GM18867 (cell line): ENCODE data around the gene HECTD1.

ENCODE experiments used
- ATAC-seq: cut with Tn5 transposase; IDR thresholded peaks from one replicate; pipeline ENCODE4 v1.9.1; 2021; ENCODE audit warnings: mild to moderate bottlenecking, moderate library complexity; ENCODE audit not compliant: unreplicated experiment

Gene HECTD1

DNA sequence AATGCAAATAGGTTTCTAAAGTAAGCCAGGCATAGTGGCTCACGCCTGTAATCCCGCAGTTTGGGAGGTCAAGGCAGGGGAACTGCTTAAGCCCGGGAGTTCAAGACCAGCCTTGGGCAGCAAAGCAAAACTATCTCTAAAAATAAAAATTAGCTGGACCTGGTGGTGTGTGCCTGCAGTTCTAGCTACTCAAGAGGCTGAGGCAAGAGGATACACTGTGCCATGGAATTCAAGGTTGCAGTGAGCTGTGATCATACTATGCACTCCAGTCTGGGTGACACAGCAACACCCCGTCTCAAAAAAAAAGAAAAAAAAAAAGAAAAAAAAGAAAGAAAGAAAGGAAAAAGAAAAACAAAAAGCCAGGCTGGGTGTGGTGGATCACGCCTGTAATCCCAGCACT lies 46.3 kb downstream of the HECTD1 start:
- ATAC-seq, result no peak

DNA sequence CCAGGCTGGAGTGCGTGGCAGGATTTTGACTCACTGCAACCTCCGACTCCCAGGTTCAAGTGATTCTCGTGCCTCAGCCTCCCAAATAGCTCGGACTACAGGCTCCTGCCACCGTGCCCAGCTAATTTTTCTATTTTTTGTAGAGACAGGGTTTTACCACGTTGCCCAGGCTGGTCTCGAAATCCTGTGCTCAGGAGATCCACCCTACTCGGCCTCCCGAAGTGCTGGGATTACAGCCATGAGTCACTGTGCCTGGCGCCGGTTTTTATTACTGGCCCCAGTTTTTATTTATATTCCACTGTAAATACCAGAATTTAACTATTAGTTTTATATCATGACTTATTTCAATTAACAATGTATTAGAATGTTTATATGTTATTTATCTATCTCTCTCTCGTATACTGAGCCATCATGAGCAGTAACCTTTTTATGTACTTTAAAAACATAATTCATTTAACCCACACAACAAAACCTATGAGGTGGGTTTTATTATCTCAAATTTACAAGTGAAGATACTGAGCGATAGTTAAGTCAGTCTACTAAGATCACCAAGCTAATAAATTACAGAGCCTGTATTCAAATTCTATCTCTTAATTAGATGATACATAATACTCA lies 47.8 kb downstream of the HECTD1 start:
- no peak for ATAC-seq

DNA sequence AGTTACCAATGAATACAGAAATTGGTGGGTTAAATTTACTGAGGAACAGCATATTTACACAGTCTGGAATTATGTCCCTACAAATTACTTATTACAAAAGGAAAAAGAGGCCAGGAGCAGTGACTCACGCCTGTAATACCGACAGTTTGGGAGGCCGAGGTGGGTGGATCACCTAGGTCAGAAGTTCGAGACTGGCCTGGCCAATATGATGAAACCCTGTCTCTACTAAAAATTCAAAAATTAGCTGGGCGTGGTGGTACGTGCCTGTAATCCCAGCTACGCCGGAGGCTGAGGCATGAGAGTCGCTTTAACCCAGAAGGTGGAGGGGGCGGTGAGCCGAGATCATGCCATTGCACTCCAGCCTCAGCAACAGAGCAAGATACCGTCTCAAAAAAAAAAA lies 52.6 kb downstream of the HECTD1 start:
- ATAC-seq, result no peak

DNA sequence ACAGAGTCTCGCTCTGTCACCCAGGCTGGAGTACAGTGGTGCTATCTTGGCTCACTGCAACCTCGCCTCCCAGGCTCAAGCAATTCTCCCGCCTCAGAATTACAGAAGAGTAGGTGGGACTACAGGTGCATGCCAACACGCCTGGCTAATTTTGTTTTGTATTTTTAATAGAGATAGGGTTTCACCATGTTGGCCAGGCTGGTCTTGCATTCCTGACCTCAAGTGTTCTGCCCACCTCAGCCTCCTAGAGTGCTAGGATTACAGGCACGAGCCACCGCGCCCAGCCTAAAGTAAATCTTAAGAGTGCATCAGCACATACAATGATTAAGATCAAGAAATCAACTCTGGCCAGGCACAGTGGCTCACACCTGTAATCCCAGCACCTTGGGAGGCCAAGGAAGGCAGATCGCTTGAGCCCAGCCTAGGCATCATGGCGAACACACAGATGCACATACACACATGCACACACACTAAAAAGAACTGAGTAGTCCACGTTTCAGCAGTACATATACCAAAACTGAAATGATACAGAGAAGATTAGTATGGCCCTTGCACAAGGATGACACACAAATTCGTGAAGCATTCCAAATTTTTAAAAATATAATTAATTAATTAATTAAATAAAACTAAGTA lies 65.0 kb downstream of the HECTD1 start:
- no peak for ATAC-seq

DNA sequence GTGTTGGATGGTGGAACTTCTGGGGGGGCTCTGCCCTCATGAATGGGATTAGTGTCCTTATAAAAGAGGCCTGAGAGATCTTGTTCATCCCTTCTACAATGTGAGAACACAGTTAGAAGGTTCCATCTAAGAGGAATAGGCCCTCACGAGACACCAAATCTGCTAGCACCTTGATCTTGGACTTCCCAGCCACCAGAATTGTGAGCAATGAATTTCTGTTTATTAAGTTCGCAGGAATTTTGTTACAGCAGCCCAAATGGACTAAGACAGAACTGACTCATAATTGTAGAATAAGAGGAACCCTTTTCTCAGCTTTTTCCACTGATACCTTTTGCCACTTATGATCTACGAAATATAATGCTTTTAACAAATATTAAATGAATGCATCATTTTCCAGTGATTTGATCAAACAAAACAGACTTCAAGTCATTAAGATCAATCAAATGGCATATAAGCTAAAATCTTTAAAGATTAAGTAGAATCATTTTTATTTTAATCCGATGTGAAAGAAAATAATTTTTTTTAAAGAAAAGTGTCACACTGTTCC lies 68.2 kb downstream of the HECTD1 start:
- ATAC-seq, result no peak

DNA sequence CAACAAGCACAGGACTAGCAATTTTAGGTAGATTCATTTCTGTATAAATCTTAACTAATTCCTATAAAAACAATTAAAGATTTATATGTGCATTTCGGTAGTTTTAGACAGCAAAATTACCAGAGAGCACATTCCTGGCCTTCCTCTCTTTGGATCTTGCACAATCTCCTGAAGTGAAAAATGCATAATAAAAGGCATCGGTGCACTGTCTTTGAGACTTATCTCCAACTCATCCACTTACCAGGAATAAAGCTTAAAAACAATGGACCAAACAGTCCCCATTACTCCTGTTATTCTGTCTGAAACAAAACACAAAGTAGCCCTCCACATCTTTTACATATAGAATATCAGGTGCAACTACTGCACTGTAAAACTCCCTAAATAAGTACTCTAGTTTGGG lies 69.3 kb downstream of the HECTD1 start:
- ATAC-seq, result no peak

DNA sequence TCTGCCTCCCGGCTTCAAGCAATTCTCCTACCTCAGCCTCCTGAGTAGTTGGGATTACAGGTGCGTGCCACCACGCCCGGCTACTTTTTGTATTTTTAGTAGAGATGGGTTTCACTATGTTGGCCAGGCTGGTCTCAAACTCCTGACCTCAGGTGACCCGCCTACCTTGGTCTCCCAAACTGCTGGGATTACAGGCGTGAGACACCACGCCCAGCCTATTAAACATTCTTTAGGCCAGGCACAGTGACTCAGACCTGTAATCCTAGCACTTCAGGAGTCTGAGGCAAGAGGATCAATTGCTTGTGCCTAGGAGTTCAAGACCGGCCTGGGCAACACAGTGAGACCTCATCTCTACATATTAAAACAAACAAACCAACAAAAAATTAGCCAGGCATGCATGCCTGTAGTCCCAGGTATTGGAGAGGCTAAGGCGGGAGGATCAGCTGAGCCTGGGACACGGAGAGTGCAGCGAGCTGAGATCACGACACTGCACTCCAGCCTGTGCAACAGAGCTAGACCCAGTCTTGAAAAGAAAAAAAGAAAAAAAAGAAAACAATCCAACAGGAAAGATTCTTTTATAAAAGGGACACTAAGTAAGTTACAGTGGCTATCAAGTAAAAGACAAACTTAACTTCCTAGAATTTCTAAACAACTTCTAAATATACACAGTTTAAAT lies 70.2 kb downstream of the HECTD1 start:
- no peak for ATAC-seq

DNA sequence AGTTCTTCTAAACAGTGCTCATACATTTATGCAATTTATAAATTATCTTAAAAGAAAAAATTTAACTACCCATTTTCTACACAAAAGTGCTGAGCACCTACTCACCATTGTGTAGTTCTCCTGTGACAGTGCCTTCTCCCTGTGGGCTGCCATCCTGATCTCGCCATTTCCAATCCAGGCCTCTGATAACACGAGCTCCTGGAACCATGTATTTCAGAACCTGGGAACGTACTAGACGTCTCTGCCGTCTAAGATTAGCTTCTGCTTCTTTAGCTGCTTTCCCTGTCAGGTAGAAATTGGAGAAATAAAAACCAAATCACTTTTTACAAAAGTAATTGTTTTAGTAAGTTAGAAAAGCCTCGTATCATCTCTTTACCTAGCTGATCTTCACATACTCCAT lies 74.5 kb downstream of the HECTD1 start:
- ATAC-seq, result no peak

DNA sequence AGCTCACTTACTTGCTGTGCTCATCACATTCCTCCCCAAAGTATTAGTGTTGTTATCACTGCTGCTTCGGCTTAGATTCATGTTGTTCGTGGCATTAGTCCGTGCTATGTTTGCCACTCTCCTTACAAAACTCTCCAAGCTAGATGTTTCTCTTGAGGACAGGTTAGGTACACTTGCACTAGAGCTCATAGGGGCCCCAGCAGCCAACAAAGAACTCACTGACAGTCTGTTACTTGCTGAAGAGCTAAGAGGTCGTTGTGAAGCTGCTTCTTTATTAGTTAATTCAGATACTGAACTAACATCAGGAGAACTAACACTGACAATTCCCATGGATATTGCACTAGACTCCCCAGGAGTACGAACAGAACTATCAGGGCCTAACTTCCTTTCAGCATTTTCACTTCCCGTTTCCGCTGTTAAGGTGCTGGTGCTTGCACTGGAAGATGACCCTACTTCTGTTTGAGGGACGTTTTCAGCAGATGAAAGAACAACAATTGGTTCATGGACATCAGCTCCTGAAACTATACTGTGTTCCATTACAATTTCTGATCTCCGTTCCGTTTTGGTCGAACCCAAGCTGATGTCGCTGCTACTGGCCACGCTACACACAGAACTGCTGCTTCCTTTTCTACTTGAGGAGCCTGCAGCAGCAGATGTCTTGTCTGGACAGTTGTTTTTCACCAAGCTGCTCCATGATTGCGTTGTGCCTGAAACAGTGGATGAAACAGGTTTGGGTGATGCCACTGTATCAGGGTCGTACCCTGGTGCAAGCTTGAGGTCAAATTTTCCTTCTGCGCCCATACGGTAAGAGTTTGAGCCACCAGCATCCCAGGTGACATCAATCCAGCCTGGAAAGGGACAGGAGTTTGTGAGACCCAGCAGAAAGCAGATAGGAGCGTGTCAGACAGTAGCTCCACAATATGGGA lies 78.7 kb downstream of the HECTD1 start:
- no peak for ATAC-seq

DNA sequence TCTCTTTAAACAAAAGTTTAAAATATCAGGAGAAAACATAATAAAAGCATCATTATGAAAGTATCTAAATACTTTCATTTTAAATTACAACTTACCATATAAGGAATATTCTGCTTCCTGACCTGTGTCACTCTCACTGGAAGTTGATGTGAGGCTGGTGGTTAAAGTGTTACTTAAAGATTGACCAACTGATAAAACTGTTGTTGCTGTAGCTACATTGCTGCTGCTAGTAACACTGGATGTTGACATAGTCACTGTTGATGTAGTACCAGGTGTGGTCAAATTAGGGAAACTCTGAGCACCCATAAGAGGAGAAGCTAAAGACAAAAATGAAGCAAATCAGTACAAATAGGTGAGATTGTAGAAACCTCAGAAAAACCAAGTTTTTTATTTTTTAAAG lies 79.9 kb downstream of the HECTD1 start:
- ATAC-seq, result peak; percentile 89

DNA sequence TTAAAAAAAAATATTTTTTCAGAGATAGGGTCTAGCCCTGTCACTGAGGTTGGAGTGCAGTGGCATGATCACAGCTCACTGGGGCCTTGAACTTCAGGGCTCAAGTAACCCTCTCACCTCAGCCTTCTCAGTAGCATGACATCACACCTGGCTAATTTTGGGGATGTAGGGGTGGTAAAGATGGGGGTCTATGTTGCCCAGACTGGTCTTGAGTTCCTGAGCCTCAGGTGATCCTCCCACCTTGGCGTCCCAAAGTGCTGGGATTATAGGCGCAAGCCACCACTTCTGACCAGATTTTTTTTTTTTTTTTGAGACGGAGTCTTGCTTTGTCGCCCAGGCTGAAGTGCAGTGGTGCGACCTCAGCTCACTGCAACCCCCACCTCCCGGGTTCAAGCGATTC lies 80.9 kb downstream of the HECTD1 start:
- no peak for ATAC-seq

DNA sequence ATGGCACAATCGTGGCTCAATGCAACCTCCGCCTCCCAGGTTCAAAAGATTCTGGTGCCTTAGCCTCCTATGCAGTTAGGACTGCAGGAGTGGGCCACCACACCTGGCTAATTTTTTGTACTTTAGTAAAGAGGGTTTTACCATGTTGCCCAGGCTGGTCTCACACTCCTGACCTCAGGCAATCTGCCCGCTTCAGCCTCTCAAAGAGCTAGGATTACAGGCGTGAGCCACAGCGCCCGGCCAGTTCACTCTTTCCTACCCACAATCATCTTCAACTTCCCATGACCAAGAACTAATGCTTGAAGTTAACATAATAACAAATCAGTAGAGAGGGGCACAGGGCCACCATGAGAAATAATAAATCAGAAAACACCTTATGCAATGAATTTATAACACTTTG lies 82.4 kb downstream of the HECTD1 start:
- ATAC-seq, result no peak

DNA sequence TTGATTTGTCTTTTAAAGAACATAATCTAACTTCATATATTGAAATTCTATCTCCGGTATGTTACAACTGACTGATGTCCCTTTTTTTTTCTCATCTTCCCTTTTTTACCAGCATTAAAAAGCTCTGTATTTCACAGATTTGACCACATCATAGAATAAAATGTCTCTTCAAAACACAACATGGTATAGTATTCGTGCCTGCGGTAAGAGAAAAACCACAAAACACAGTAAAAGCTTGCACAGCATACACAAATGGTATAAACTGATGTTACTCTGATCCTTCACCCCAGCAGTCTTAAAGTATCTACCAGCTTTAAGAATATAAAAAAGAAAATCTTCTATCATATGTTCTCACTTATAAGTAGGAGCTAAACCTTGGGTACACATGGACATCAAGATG lies 83.4 kb downstream of the HECTD1 start:
- no peak for ATAC-seq

DNA sequence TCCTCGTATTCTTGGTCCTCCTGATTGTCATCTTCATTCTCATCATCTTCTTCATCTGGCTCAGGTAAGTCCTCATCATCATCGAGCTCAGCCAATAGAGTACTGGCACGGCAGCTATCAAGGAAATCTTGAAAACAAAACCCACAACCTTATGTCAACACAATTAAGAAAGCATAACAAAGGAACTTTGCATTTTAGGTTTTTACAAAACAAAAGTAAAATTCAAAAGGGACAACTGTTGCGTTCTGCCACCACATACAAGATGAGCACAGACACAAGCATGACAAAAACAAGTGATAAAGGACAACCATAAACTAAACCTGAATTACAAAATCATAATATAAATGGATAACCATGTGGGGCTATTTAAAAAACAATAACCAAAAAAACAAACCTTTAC lies 84.7 kb downstream of the HECTD1 start:
- no peak for ATAC-seq

DNA sequence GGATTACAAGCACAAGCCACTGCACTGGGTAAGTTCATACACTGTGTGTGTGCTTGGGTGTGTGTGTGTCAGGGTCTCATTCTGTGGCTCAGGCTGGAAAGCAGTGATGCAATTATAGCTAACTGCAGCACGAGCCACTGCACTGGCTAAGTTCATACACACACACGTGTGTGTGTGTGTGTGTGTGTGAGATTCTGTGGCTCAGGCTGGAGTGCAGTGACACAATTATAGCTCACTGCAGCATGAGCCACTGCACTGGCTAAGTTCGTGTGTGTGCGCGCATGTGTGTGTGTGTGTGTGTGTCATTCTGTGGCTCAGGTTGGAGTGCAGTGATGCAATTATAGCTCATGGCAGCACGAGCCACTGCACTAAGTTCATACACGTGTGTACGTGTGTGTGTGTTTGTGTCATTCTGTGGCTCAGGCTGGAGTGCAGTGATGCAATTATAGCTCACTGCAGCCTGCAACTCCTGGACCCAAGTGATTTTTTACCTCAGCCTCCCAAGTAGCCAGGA lies 85.4 kb downstream of the HECTD1 start:
- no peak for ATAC-seq

DNA sequence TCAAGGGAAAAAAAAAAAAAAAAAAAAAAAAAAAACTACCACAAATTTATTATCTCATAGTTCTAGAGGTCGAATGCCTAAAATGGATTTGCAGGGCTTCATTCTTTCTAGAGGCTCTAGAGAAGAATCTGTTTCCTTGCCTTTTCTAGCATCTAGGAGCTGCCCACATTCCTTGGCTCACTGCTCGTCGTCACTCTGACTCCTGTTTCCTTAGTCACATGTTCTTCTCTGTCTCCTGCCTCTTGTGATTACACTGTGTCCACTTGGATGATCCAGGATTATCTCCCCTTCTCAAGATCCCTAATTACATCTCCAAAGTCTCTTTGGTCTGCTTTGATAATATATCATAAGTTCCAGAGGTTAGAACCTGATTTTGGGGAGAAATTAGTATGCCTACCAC lies 88.7 kb downstream of the HECTD1 start:
- ATAC-seq, result no peak

DNA sequence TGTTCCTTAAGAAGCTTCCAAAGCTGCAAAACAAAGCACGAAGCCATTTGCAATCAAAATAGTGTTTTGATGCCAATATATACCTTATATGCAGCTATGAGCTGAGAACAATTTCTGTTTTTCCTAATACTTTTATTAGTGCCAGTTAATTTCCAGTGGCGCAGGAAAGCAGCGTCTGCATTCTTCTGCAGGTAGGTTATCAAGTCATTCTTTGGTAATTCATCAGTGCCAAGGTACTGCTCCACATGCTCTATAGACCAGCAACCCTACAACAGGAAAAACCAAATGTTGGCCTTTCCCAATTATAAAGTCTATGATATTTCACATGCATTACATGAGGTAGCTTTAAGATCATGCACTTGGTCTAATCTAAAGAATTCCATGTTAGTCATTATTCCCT lies 93.8 kb downstream of the HECTD1 start:
- no peak for ATAC-seq

DNA sequence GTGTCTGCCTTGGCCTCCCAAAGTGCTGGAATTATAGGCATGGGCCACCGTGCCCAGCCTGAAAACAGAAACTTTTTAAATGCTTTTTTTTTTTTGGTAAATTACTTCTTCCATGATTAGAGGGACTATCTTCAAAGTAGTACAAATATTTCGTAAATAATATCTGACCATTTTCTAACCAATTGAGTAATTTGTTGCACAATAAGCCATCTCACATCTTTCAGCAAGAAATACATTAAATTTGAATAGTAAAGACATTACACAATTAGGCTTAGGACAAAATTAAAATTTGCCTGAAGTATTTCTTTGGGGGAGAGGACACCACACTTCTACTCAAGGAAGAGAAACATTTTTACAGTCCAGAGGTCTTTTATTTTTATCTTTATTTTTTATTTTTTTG lies 96.7 kb downstream of the HECTD1 start:
- ATAC-seq, result no peak

DNA sequence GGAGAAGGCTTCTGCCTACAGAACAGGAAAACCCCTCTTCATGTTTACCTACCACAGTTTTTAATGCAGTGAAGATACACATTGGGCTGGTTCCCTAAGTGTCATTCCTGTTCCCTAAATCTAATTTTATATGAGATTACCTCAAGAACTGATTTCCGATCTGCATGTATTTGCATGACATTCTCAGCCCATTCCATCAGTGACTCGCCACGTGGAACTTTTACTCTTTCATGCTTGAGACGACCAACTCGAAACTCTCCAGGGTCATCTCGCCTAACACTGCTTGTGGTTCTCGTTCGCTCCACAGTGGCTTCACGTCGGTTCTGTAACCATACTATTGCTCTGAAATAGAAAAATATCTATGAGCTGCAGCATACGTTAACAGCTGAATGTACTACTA lies 98.3 kb downstream of the HECTD1 start:
- ATAC-seq, result no peak

DNA sequence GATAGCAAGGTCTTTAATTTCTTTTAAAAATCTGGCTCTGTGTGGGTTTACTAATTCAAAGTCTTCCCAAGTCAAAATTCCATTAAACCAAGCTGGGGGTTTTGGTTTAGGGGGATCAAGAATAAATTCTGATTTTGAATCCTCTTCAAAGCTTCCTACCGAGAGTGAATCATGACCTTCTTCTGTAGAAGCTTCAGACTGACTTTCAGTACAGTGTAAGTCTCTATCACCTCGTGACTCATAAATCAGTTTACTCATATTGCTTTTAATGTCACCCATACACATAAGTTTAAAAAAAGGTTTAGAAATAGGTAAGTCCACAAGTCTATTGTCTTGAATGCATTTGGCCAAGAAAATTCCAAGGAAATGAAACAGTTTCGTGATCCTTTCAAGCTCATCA lies 100.8 kb downstream of the HECTD1 start:
- no peak for ATAC-seq

DNA sequence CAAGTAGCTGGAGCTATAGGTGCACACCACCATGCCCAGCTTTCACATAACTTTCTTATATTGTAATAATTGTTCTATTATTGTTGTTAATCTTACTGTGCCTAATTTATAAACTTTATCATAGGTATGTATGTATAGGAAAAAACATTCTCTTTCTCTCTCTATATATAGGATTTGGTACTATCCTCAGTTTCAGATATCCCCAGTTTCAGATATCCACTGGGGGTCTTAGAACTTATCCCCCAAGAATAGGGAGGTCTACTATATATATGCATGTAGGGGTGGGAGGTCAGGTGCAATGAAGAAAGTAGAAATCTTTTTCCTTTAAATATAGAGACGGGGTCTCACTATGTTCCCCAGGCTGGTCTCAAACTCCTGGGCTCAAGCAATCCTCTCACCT lies 110.5 kb downstream of the HECTD1 start:
- no peak for ATAC-seq
